IMR-90 (cell line): Measurements from ENCODE around the gene NRL. TPM values are rescaled to one million over a fixed set of nuclear protein-coding genes. Genes with fewer than 3 reads are reported as not detected.

Experiments
- ATAC-seq: fragments of 200-7000 bp; cut with Tn5 transposase; 2 replicates; pipeline ENCODE4 v1.9.1; 2020; ENCODE audit warnings: low read depth, mild to moderate bottlenecking, moderate library complexity
- BruUV-seq: library from RNA; stranded (reverse); fragments of 400-500 nt; replicated peaks from 2 replicates; lab custom pipeline; 2021; lab: Mats Ljungman, UMichigan
- CTCF ChIA-PET: fragments of 300-600 bp; formaldehyde crosslinking; extraction: SDS; loops from one replicate; lab custom pipeline; 2021; ENCODE audit warnings: antibody characterized with exemption; lab: Yijun Ruan, JAX
- POLR2A ChIA-PET: fragments of 300-600 bp; sonication (Branson Sonifier 250); formaldehyde crosslinking; loops from one replicate; lab custom pipeline; 2022; ENCODE audit warnings: antibody characterized with exemption; ENCODE audit not compliant: unreplicated experiment; lab: Charles Lee
- DNase-seq: peaks from one replicate; pipeline ENCODE4 v3.0.0; 2013
- H2AFZ ChIP-seq: replicated peaks from 2 replicates; pipeline ENCODE3; 2013; ENCODE audit warnings: low read length, mild to moderate bottlenecking; ENCODE audit not compliant: poor library complexity
- H2AK5ac ChIP-seq: 2 replicates; pipeline ENCODE4 v1.6.1; 2013; ENCODE audit warnings: low read depth, low read length, inconsistent platforms
- H2AK9ac ChIP-seq: replicated peaks from 2 replicates; pipeline ENCODE3; 2013; ENCODE audit warnings: mild to moderate bottlenecking, low read depth, low read length, moderate library complexity; ENCODE audit not compliant: poor library complexity
- H2BK120ac ChIP-seq: 2 replicates; pipeline ENCODE4 v1.6.1; 2013; ENCODE audit warnings: low read depth, low read length, inconsistent platforms
- H2BK15ac ChIP-seq: 3 replicates; pipeline ENCODE4 v1.6.1; 2013; ENCODE audit warnings: low read depth, low read length, inconsistent platforms
- H2BK20ac ChIP-seq: 2 replicates; pipeline ENCODE4 v1.6.1; 2013; ENCODE audit warnings: low read depth, mild to moderate bottlenecking, inconsistent platforms, low read length, moderate library complexity
- H2BK5ac ChIP-seq: 2 replicates; pipeline ENCODE4 v1.6.1; 2013; ENCODE audit warnings: mild to moderate bottlenecking, low read depth, low read length, inconsistent platforms; ENCODE audit not compliant: poor library complexity, severe bottlenecking
- H3K14ac ChIP-seq: replicated peaks from 2 replicates; pipeline ENCODE4 v1.6.1; 2013; ENCODE audit warnings: low read depth, low read length, inconsistent platforms
- H3K18ac ChIP-seq: 2 replicates; pipeline ENCODE4 v1.6.1; 2013; ENCODE audit warnings: low read depth, low read length, control low read depth
- H3K23ac ChIP-seq: 2 replicates; pipeline ENCODE4 v1.6.1; 2013; ENCODE audit warnings: low read depth, low read length, inconsistent platforms
- H3K27ac ChIP-seq: 2 replicates; pipeline ENCODE4 v1.5.1; 2013; ENCODE audit warnings: mild to moderate bottlenecking, control low read depth, low read length; ENCODE audit not compliant: insufficient read depth
- H3K27me3 ChIP-seq: 2 replicates; pipeline ENCODE4 v1.6.1; 2013; ENCODE audit warnings: low read length; ENCODE audit not compliant: control insufficient read depth, insufficient read depth
- H3K36me3 ChIP-seq: 2 replicates; pipeline ENCODE4 v1.6.1; 2013; ENCODE audit warnings: low read length, mixed read lengths; ENCODE audit not compliant: control insufficient read depth, insufficient read depth
- H3K4ac ChIP-seq: 2 replicates; pipeline ENCODE4 v1.6.1; 2013; ENCODE audit warnings: low read depth, low read length, inconsistent platforms
- H3K4me1 ChIP-seq: 2 replicates; pipeline ENCODE4 v1.6.1; 2013; ENCODE audit warnings: low read length, mixed read lengths; ENCODE audit not compliant: control insufficient read depth, insufficient read depth
- H3K4me2 ChIP-seq: 2 replicates; pipeline ENCODE4 v1.6.1; 2013; ENCODE audit warnings: low read depth, mild to moderate bottlenecking, control low read depth, low read length, moderate library complexity
- H3K4me3 ChIP-seq: 2 replicates; pipeline ENCODE4 v1.5.1; 2013; ENCODE audit warnings: low read depth, mild to moderate bottlenecking, control low read depth, low read length, moderate library complexity; ENCODE audit not compliant: insufficient read depth
- H3K56ac ChIP-seq: 2 replicates; pipeline ENCODE4 v1.6.1; 2013; ENCODE audit warnings: low read length, inconsistent platforms; ENCODE audit not compliant: insufficient read depth; ENCODE audit errors: extremely low read depth
- H3K79me1 ChIP-seq, 2 experiments: 2 replicates each; pipeline ENCODE4 v1.6.1; 2013; ENCODE audit warnings: low read length in 2 of 2, inconsistent platforms in 1 of 2, low read depth in 1 of 2
- H3K9ac ChIP-seq: 2 replicates; pipeline ENCODE4 v1.6.1; 2013; ENCODE audit warnings: low read depth, low read length, control low read depth
- H3K9me1 ChIP-seq: 2 replicates; pipeline ENCODE4 v1.6.1; 2013; ENCODE audit warnings: low read length, inconsistent platforms; ENCODE audit not compliant: insufficient read depth
- H3K9me3 ChIP-seq: 2 replicates; pipeline ENCODE4 v1.6.1; 2013; ENCODE audit warnings: low read length; ENCODE audit not compliant: control insufficient read depth, insufficient read depth
- H4K20me1 ChIP-seq: 2 replicates; pipeline ENCODE4 v1.6.1; 2013; ENCODE audit warnings: low read length, inconsistent platforms; ENCODE audit not compliant: insufficient read depth
- H4K5ac ChIP-seq: 2 replicates; pipeline ENCODE4 v1.6.1; 2013; ENCODE audit warnings: mild to moderate bottlenecking, low read depth, low read length, control low read depth
- H4K8ac ChIP-seq, 2 experiments: 2 replicates each; pipeline ENCODE4 v1.6.1; 2013; ENCODE audit warnings: low read depth in 2 of 2, low read length in 2 of 2, control low read depth in 1 of 2, inconsistent platforms in 1 of 2
- H4K91ac ChIP-seq: 2 replicates; pipeline ENCODE4 v1.6.1; 2013; ENCODE audit warnings: low read depth, low read length, inconsistent platforms; ENCODE audit not compliant: insufficient read depth
- CHD1 ChIP-seq: IDR thresholded peaks from 2 replicates; pipeline ENCODE4 v1.6.1; 2012; ENCODE audit warnings: low read depth, low read length, improper control_type of control experiment
- MAFK ChIP-seq: IDR thresholded peaks from 2 replicates; pipeline ENCODE4 v1.6.1; 2012; ENCODE audit warnings: low read depth, low read length, improper control_type of control experiment
- MAZ ChIP-seq: IDR thresholded peaks from 2 replicates; pipeline ENCODE4 v1.6.1; 2012; ENCODE audit warnings: low read depth, mild to moderate bottlenecking, low read length, improper control_type of control experiment, moderate library complexity, borderline replicate concordance
- MXI1 ChIP-seq: IDR thresholded peaks from 2 replicates; pipeline ENCODE4 v1.6.1; 2012; ENCODE audit warnings: low read depth, mild to moderate bottlenecking, low read length, moderate library complexity, borderline replicate concordance
- RCOR1 ChIP-seq: IDR thresholded peaks from 2 replicates; pipeline ENCODE4 v1.6.1; 2012; ENCODE audit warnings: mild to moderate bottlenecking, low read length, improper control_type of control experiment; ENCODE audit not compliant: insufficient replicate concordance
- WGBS, 2 experiments: methylation state at CpG; one replicate each; pipeline versions ENCODE4 v1.1.5 to v1.1.7; 2013; ENCODE audit warnings: missing lambda C conversion rate in 2 of 2; ENCODE audit not compliant: insufficient read length in 1 of 2; ENCODE audit errors: extremely low coverage in 2 of 2; 5-methylcytosine and 5-hydroxymethylcytosine counted together
- dilution Hi-C: fragments of 300-500 bp; cut with HindIII; formaldehyde crosslinking; loops from one replicate; pipeline ENCODE4 v1.14.3; 2018; ENCODE audit warnings: low sequenced_read_pairs; ENCODE audit not compliant: unreplicated experiment
- in situ Hi-C: fragments of 300-500 bp; cut with MboI; formaldehyde crosslinking; loops from 3 replicates; pipeline ENCODE4 v1.14.3; 2019; ENCODE audit warnings: low sequenced_read_pairs, inconsistent platforms, mixed read lengths
- intact Hi-C: fragments of 100-400 bp; cut with micrococcal nuclease; formaldehyde crosslinking; loops from 2 replicates; pipeline ENCODE4 v1.10.0; 2022
- polyA plus RNA-seq, 3 experiments: library from polyadenylated mRNA; depleted of rRNA; stranded (reverse); fragments of >200 nt; gene quantifications; 2 replicates each; pipeline ENCODE4 v1.2.3, GENCODE V29; 2012; ENCODE audit warnings: low replicate concordance in 1 of 3
- total RNA-seq: library from RNA; depleted of rRNA; stranded (reverse); fragments of >200 nt; gene quantifications from 2 replicates; pipeline ENCODE4 v1.2.3, GENCODE V29; 2012

The NRL gene
- total and polyA plus RNA-seq, 2 of the 4 experiments (the other 2 are of a cell fraction): 0.18 to 0.70 TPM

DNA sequence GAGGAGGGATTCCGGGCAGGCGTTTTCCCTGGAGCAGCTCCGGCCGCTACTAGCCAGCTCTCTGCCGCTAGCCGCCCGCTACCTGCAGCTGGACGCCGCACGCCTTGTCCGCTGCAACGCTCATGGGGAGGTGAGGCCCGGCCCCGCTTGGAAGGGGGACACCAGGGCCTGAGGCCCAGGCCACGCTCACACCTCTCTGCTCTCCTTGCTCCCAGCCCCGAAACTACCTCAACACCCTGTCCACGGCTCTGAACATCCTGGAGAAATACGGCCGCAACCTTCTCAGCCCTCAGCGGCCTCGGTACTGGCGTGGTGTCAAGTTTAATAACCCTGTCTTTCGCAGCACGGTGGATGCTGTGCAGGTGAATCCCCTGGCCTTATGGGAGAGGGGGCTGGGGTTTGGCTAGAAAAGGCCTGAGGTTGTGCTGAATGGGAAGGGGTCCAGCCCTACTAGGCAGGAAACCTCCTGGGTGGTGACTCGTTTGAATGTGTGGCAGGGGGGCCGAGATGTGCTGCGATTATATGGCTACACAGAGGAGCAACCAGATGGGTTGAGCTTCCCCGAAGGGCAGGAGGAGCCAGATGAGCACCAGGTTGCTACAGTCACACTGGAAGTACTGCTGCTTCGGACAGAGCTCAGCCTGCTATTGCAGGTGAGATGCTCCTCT, 33.1 kb upstream of the NRL start (continued):
- no peak for TF ChIP-seq MAFK

DNA sequence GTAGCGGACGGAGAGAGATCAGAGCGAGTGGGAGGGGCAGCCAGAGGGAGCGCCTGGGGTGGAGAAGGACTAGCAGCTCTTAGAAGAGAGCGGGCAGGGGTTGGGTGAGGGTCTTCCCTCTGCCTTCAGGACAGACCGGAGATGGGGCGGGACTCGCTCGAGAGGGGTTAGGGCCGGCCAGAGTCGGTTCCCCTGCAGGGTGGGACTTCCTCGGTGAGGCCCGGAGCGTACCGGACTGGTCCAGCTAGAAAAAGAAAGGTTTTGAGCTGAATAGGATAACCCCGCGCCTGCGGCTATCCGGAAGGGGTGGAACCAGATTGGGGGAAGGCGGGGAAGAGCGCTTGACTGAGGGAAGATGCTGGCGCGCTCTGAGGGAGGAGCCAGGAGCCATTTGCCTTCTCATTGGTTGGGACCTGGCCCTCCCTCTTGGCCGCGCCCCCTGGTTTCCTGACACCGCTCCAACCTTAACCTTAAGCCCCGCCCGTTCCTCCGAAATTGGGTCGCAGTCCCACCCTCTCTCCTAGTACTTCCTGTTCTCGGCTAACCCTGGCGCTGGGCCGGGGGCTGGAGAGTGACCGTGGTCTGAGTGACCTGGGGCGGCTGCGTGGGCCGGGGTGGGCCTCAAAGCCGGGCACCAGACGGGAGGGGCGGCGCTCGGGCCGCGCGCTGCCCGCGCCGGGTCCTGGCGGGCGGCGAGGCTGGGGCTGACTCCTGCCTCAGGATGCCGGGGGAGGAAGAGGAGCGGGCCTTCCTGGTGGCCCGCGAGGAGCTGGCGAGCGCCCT, 32.4 kb upstream of the NRL start, which contains the start of gene RNF31:
TSS of gene RNF31 (plus strand) at position 521 of the 783 bp plus-strand sequence. CDS start at position 722, 201 bp downstream.
- WGBS, 2 experiments: 1% methylated on average over 25 of the region's 57 CpGs; no CpG with 5 or more reads in 1 of the 2 experiments
- Histone ChIP-seq H3K9me3 (no peaks in the 10 kb centered on the region), H2BK5ac (peak within 1 kb of the TSS; percentile 71), H3K79me1 (peaks cover 35 to 75% of the 10 kb centered on the region in 2 experiments), H3K36me3 (peaks cover 31% of the 10 kb centered on the region), H3K9me1 (peaks cover 15% of the 10 kb centered on the region), H2BK20ac (no peak within 1 kb of the TSS), H3K4me3 (peak within 1 kb of the TSS; percentile 86), H3K14ac (peak within 1 kb of the TSS; percentile 72), H2BK15ac (peak within 1 kb of the TSS; percentile 10; the same call in 1 of the 3 replicates), H2AFZ (peak within 1 kb of the TSS; percentile 91), H4K20me1 (peaks cover 10% of the 10 kb centered on the region), H3K18ac (no peak within 1 kb of the TSS), H4K91ac (peak within 1 kb of the TSS; percentile 75), H3K23ac (peak within 1 kb of the TSS; percentile 88), H4K5ac (peak within 1 kb of the TSS; percentile 46), H2AK5ac (peak within 1 kb of the TSS; percentile 82), H2AK9ac (peak within 1 kb of the TSS; percentile 92), H3K4me1 (peaks cover 9% of the 10 kb centered on the region), H3K27me3 (no peaks in the 10 kb centered on the region), H3K56ac (peak within 1 kb of the TSS; percentile 67), H3K4ac (peak within 1 kb of the TSS; percentile 76), H2BK120ac (0 out of 2 replicates have a peak within 1 kb of the TSS, but pooled peaks have one; percentile 3), H3K4me2 (peak within 1 kb of the TSS; percentile 96), H3K27ac (peak within 1 kb of the TSS; percentile 79), H3K9ac (peak within 1 kb of the TSS; percentile 96), H4K8ac (peak within 1 kb of the TSS; percentile 76 to 81)
- no TSS peak for BruUV-seq
- dilution Hi-C loops: no loop called here
- peak; percentile 91 for ATAC-seq
- in situ Hi-C loops: loop anchor here (25.0 kb wide), 2 partner anchors 835 to 1060 kb away; partner anchors contain the start of genes ACIN1, BCL2L2, C14orf119 and PABPN1
- peak; percentile 98 for DNase-seq
- TF ChIP-seq MAZ: peak; percentile 71; the same call in 1 of the 2 replicates
- TF ChIP-seq RCOR1: no peak
- TF ChIP-seq CHD1: no peak
- no peak; the same call in 1 of the 2 replicates for TF ChIP-seq MXI1
- CTCF ChIA-PET: interaction anchor here (0.6 to 4.3 kb wide), 4 partner anchors 9 to 39 kb away, joined by 3 to 14 read pairs (median 3); partner anchors contain the start of gene IRF9
- POLR2A ChIA-PET: interaction anchor here (1.0 to 1.4 kb wide), 2 partner anchors 11 to 33 kb away, joined by 3 to 6 read pairs; partner anchors contain the start of genes DCAF11, NRL and PSME1
- intact Hi-C loops: loop anchor here (2.0 kb wide), 1 partner anchor 150 kb away; no protein-coding TSS in a partner anchor
